Measurements from ENCODE around the gene GPC6.

The GPC6 gene

DNA sequence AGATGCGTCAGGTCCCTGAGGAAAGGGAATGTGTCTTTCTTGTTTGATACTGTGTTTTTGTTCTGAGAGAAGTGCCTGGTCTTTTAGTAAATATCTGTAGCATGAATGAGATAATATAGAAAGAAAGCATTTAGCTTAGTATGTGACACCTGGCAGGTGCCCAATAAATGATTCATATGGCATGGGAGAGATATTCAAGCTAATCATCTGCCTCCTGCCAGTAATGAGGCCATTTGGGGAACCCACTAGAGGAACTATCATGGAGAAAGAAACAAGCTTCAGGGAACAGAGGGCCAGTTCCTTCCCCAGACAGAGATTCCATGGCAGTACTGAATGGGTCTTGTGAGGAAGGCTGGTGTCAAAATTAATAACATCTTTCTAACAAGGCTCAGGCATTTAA lies 648.9 kb downstream of the GPC6 start:
- Histone ChIP-seq H3K9me3 (ENCODE audit: insufficient read depth, low read depth, low read length) (no peaks in the 10 kb centered on the region), H3K36me3 (ENCODE audit: insufficient read depth, low read length) (no peaks in the 10 kb centered on the region), H4K20me1 (ENCODE audit: insufficient read depth, low read length, poor library complexity, severe bottlenecking) (no peaks in the 10 kb centered on the region), H3K9me2 (replicated peaks; ENCODE audit: low read depth, low read length) (no peaks in the 10 kb centered on the region), H3K27me3 (ENCODE audit: insufficient read depth, low read length, poor library complexity, severe bottlenecking) (no peaks in the 10 kb centered on the region), H3K4me2 (ENCODE audit: low read depth, low read length, poor library complexity, severe bottlenecking) (no peak overlapping the region), H3K9ac (ENCODE audit: low read depth, low read length, poor library complexity, severe bottlenecking) (no peak overlapping the region), H2AFZ (ENCODE audit: low read length) (no peak overlapping the region), H3F3A (ENCODE audit: low read depth) (no peaks in the 10 kb centered on the region), H3K4me3 (ENCODE audit: low read length, poor library complexity, severe bottlenecking) (no peak overlapping the region), H3K4me1 (ENCODE audit: insufficient read depth, low read length, poor library complexity, severe bottlenecking) (no peaks in the 10 kb centered on the region), H3K79me2 (ENCODE audit: insufficient read depth, low read length) (no peaks in the 10 kb centered on the region)
- TF ChIP-seq EZH2phosphoT487 (IDR thresholded peaks at IDR 0.05; ENCODE audit: borderline replicate concordance) = no peak
- TF ChIP-seq, protein P1, sequence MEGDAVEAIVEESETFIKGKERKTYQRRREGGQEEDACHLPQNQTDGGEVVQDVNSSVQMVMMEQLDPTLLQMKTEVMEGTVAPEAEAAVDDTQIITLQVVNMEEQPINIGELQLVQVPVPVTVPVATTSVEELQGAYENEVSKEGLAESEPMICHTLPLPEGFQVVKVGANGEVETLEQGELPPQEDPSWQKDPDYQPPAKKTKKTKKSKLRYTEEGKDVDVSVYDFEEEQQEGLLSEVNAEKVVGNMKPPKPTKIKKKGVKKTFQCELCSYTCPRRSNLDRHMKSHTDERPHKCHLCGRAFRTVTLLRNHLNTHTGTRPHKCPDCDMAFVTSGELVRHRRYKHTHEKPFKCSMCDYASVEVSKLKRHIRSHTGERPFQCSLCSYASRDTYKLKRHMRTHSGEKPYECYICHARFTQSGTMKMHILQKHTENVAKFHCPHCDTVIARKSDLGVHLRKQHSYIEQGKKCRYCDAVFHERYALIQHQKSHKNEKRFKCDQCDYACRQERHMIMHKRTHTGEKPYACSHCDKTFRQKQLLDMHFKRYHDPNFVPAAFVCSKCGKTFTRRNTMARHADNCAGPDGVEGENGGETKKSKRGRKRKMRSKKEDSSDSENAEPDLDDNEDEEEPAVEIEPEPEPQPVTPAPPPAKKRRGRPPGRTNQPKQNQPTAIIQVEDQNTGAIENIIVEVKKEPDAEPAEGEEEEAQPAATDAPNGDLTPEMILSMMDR (conservative IDR thresholded peaks at IDR 0.05; ENCODE audit: low read length) = no peak

DNA sequence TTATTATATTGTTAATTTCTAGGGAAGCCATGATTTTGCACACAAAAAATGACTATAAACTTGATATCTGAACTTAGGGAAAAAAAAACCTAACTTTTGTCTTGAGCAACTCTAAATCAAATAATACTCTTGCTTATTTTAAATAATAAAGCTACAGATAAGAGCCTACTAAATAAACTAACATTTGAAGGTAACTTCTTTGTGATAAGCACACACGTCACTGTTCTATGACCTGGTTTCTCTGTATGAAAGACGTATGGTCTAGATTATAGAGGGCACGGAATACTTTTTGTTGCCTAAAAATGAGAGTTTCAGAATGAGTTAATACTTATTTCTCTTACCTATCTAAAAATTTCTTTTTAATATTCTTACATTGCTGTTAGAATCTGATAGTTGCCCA lies 649.6 kb downstream of the GPC6 start:
- H3K4me2 ChIP-seq (ENCODE audit: low read depth, low read length, poor library complexity, severe bottlenecking) = no peak overlapping the region
- H3K9me2 ChIP-seq (replicated peaks; ENCODE audit: low read depth, low read length) = no peaks in the 10 kb centered on the region
- no peaks in the 10 kb centered on the region for H3K4me1 ChIP-seq (ENCODE audit: insufficient read depth, low read length, poor library complexity, severe bottlenecking)
- H3F3A ChIP-seq (ENCODE audit: low read depth) = no peaks in the 10 kb centered on the region
- no peaks in the 10 kb centered on the region for H3K27me3 ChIP-seq (ENCODE audit: insufficient read depth, low read length, poor library complexity, severe bottlenecking)
- no peaks in the 10 kb centered on the region for H3K79me2 ChIP-seq (ENCODE audit: insufficient read depth, low read length)
- no peaks in the 10 kb centered on the region for H4K20me1 ChIP-seq (ENCODE audit: insufficient read depth, low read length, poor library complexity, severe bottlenecking)
- TF ChIP-seq, protein P1 (conservative IDR thresholded peaks at IDR 0.05; ENCODE audit: low read length) = no peak
- no peak for TF ChIP-seq EZH2phosphoT487 (IDR thresholded peaks at IDR 0.05; ENCODE audit: borderline replicate concordance)
- H2AFZ ChIP-seq (ENCODE audit: low read length) = no peak overlapping the region
- H3K9ac ChIP-seq (ENCODE audit: low read depth, low read length, poor library complexity, severe bottlenecking) = no peak overlapping the region
- H3K4me3 ChIP-seq (ENCODE audit: low read length, poor library complexity, severe bottlenecking) = no peak overlapping the region
- no peaks in the 10 kb centered on the region for H3K9me3 ChIP-seq (ENCODE audit: insufficient read depth, low read depth, low read length)
- no peaks in the 10 kb centered on the region for H3K36me3 ChIP-seq (ENCODE audit: insufficient read depth, low read length)

GRCh38 chr13:93878675-93879074 lies 652.1 kb downstream of the GPC6 start:
- Histone ChIP-seq H3K9me3 (ENCODE audit: insufficient read depth, low read depth, low read length) (no peaks in the 10 kb centered on the region), H3K9me2 (replicated peaks; ENCODE audit: low read depth, low read length) (no peaks in the 10 kb centered on the region), H3K4me2 (ENCODE audit: low read depth, low read length, poor library complexity, severe bottlenecking) (no peak overlapping the region), H3F3A (ENCODE audit: low read depth) (no peaks in the 10 kb centered on the region), H2AFZ (ENCODE audit: low read length) (no peak overlapping the region), H3K9ac (ENCODE audit: low read depth, low read length, poor library complexity, severe bottlenecking) (no peak overlapping the region), H3K4me1 (ENCODE audit: insufficient read depth, low read length, poor library complexity, severe bottlenecking) (no peaks in the 10 kb centered on the region), H3K4me3 (ENCODE audit: low read length, poor library complexity, severe bottlenecking) (no peak overlapping the region), H3K27me3 (ENCODE audit: insufficient read depth, low read length, poor library complexity, severe bottlenecking) (no peaks in the 10 kb centered on the region), H3K79me2 (ENCODE audit: insufficient read depth, low read length) (no peaks in the 10 kb centered on the region), H4K20me1 (ENCODE audit: insufficient read depth, low read length, poor library complexity, severe bottlenecking) (no peaks in the 10 kb centered on the region), H3K36me3 (ENCODE audit: insufficient read depth, low read length) (no peaks in the 10 kb centered on the region)
- TF ChIP-seq EZH2phosphoT487 (IDR thresholded peaks at IDR 0.05; ENCODE audit: borderline replicate concordance) = no peak
- TF ChIP-seq, protein P1 (conservative IDR thresholded peaks at IDR 0.05; ENCODE audit: low read length) = no peak
